GM18867 (cell line): ENCODE data around the gene PRR19.
A peak's percentile ranks its signal among the peaks of the same experiment; 100 is the strongest.
"Not testable (repeated sequence)": the region's sequence is repeated elsewhere in the genome, so short reads cannot be mapped to it uniquely, and the experiment has no call there.

ENCODE experiments used
- ATAC-seq: cut with Tn5 transposase; IDR thresholded peaks from one replicate; pipeline ENCODE4 v1.9.1; 2021; ENCODE audit warnings: mild to moderate bottlenecking, moderate library complexity; ENCODE audit not compliant: unreplicated experiment

PRR19 gene

DNA sequence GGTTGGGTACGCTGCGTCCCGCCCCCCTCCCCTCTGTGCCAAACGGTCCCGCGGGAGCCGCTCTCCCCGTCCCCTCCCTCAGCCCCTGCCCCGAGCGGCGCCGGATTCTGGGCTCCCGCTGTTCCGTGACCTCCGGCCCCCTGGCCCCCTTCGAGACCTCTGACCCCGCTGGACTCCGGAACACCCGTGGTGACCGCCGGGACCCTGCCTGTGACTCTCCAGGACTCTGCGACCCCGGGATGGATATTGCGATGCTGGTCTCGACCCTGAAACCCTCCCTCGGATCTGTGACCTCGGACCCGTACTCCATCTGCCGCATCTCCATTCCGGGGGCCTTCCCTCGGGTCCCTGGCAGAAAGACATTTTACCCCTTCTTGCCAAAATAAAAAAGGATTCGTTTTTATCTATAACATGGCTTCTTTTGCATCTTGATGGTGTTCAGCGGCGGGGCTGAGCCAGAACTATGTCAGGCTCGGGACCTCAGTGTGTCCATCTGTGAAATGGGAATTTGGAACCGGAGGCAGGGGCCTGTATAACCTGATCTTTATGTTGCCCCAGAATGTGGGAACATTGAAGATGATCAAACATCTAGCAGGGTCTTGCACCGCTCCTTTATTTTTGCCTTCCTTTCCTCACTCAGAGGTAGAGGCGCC is 22.8 kb downstream of the PRR19 start:
- no peak for ATAC-seq

DNA sequence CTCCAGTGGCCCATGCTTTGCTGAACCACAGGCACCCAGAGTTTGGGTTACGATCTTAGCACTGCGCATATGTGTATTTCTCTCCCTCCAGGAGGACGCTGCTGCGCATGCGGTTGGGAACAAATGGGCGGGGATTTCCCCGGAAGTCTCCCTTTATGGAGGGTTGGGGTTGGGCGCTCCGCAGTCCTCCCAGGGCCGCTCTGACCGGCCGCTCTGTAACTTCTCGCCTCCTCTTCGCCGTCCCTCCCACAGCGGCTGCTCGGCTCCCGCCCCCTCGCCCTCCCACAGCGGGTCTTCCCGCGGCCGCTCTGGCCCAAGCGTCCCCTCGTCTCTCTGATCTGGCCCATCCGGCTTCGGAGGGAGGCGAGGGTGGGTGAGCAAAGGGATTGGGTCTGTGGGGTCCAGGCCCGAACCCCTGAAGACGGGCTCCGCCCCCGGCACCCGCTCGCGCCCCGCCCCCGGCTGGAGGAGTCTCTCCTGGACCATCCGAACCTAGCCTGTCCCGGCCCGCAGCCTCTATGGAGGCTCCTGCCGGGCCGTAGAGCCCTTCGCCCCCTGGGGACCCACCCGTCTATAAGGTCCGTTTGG is 23.5 kb downstream of the PRR19 start, which contains the start of gene MEGF8:
Gene MEGF8 (plus strand): TSS at position 328 of the 588 bp plus-strand sequence. CDS start 609 bp downstream, outside the sequence.
- ATAC-seq = peak; percentile 89

DNA sequence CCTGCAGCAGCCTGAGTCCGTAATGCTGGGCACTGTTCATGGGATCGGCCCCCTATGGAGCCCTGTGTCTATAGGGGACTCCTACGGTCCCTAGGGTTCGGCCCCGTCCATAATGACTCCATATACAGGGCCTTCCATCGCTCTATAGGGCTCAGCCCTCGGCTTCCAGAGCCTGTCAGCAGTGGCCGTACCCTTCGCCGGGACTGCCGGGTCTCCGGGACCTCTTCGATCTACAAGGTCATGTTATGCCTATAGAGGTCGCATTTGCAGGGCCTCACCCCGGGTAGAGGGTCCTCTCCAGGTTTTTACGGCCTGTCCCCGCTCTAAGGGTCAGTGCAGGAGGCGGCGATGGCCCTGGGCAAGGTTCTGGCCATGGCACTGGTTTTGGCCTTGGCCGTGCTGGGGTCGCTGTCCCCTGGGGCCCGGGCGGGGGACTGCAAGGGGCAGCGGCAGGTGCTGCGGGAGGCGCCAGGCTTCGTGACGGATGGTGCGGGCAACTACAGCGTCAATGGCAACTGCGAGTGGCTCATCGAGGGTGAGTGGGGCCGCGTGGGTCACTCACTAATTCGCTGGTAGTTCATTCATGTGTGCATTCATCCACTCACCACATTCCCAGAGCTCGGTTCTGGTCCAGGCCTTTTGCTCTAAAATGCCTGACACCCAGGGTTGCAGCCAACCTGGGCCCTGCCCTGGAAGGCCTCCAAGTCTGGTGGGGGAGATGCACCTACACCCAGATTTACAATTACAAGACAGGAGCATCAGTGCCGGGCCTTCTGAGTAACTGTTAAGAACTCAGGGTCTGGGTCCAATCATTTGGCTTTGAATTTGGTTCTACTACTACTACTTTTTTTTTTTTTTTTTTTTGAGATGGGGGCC is 24.2 kb downstream of the PRR19 start:
- ATAC-seq = peak; percentile 16

DNA sequence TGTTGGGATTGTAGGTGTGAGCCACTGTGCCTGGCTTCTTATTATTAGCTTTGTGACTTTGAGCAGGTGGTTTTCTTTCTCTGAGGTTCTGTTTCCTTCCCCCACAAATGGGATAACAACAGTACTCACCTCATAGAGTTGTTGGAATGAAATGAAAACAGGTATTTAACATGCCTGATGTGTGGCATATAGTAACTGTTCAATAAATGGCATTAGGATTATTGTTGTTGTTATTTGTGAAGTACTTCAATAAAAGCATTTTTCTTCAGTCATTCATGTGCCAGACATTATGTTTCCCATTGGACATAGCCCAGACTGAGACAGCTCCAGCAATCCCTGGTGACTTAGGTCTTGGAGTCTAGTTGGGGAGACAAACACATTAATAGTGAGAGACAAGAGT is 25.0 kb downstream of the PRR19 start:
- no peak for ATAC-seq

DNA sequence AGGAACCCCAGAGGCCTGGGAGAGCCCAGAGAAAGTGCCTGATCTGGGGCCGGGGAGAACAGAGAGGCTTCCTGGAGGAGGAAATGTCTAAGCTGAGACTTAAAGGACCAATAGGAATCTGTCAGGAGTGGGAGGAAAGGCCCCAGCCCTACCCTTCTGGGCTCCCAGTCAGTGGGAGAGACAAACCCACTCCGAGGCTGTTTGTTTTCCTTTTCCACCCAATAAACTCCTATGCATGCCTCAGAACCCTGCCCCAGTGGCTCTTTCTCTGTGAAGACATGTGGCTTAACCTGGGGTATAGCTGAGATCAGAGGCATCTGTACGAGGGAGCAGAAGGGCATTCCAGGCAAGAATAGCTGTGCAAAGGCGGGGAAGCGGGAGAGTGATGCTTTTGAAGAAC is 25.4 kb downstream of the PRR19 start:
- no peak for ATAC-seq

GRCh38 chr19:42328106-42328505 is 26.2 kb downstream of the PRR19 start:
- no peak for ATAC-seq

DNA sequence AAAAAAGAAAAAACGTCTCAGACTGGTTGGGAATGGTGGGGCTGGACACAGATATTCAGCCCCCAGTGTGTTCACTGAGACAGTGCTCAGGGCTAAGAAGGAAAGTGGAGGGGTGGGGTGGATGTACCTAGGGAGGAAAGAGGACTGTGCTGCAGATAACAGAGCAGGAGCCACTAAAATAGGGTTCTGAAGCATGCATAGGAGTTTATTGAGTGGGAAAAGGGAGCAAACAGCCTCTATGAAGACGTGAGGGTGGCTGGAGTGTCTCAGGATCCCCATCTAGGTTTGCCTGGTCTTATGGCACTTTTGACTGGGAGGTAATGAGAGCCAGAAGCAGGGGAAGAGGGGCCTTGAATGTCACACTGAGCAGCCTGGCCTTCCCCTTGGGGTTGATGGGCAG is 26.9 kb downstream of the PRR19 start:
- ATAC-seq = no peak

DNA sequence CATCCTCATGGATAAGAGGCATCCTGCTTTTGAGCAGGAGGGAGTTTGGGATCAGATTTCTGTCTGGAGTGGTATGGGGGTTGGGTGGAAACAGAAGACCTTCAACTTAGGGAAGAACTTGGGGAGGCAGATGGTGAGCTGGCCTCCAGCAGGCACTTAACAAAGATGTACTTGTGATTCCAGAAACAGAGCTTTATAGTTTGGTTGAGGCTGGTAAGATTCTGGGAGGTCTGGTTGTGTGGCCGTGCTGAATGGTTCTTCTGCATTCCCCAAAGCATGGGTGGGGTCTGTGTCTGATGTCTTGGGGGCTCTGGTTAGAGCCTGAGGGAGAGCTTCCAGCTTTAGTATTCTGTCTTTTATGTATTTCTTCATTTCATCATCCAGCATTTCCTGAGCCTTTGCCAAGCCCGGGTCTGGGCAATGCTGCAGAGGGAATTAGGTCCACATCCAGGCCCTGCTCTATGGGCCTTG is 28.3 kb downstream of the PRR19 start:
- no peak for ATAC-seq

GRCh38 chr19:42331333-42331732 is 29.4 kb downstream of the PRR19 start:
- ATAC-seq = not testable (repeated sequence)

GRCh38 chr19:42332059-42332458 is 30.1 kb downstream of the PRR19 start:
- no peak for ATAC-seq

DNA sequence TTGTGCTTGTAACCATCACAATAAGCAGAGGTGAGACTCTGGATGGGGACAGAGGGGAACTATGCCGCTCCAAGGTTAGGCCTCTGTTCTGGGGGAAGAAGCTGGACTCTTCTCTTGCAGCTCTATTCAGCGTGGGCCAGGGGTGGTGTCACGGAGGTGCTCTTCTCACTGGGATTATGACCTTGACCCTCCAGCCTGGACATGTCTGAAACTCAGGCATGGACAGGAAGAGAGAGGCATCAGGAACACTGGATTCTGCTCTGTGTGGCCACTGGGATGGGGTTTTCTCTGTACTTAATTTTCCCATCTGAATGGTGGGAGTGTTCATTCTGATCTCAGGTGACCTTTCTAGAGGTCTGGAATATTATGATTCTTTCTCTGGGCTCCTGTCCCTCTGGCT is 31.1 kb downstream of the PRR19 start:
- ATAC-seq = no peak

DNA sequence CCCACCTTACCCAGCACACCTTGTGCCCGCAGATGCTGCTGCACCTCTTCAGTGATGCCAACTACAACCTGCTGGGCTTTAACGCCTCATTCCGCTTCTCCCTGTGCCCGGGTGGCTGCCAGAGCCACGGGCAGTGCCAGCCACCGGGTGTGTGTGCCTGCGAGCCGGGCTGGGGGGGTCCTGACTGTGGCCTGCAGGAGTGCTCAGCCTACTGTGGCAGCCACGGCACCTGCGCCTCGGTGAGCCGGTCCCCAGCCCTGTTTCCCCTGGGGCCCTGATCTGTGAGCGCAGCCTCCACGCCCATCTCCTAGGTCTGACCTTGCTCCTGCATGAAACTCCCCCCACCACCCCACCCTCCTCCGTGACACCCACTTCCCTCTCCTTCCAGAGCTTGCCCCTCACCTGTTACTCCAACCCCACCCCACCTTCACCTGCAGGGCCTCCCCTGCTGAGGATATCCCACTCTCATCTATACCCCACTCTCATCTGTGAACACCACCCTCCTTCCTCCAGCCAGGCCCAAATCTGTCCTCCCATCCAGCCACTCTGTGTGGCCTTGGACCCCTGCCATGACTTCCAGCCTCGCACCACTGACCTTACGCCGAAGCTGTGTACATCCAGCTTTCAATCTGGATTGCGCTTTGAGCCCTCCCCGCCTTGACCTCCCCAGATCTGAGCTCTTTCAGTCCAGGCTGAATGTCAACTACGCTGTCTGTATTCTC is 32.2 kb downstream of the PRR19 start:
- ATAC-seq = no peak

GRCh38 chr19:42334697-42335373 is 32.9 kb downstream of the PRR19 start:
- no peak for ATAC-seq

DNA sequence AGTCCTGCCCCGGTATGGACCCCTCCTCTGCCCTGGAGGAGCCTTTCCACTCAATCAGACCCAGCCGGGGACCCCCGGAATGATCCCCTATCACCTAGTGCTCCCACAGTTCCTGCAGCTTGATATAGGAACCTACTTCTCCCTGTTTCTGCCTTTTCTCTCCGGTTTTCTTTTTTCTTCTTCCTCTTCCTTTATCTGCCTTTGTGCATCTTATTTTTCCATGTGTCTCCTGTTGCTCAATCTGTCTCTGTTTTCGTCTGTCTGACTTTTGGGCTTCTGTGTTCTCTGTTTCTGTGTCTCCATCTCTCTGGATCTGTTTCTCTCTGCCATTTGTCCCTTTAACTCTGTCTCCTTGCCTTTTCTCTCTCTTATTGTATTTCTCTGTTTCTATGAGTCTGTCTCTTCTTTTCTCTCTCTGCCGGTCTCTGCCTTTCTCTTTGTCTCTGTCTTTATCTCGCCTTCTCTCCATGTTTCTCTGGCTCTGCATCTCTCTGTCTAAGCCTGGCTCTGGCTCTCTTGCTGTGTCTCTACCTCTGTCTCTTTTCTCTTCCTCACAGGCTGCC is 33.5 kb downstream of the PRR19 start:
- no peak for ATAC-seq

- ATAC-seq = no peak
Measured at GRCh38 chr19:42335971-42336370, 34.0 kb downstream of the PRR19 start.

DNA sequence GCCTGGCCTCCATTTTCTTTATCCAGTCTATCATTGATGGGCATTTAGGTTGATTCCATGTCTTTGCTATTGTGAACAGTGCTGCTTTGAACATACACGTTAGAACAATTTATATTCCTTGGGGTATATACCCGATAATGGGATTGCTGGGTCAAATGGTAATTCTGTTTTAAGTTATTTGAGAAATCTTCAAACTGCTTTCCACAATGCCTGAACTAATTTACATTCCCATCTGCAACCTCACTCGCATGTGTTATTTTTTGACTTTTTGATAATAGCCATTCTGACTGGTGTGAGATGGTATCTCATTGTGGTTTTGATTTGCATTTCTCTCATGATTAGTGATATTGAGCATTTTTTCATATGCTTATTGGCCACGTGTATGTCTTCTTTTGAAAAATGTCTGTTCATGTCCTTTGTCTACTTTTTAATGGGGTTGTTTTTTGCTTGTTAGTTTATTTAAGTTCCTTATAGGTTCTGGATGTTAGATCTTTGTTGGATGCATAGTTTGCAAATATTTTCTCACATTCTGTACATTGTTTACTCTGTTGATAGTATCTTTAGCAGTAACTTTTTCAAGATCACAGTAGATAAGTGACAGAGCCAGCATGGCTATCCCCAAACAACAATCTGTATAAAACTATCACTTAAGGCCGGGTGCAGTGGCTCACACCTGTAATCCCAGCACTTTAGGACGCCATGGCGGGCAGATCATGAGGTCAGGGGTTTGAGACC is 37.4 kb downstream of the PRR19 start:
- not testable (repeated sequence) for ATAC-seq

DNA sequence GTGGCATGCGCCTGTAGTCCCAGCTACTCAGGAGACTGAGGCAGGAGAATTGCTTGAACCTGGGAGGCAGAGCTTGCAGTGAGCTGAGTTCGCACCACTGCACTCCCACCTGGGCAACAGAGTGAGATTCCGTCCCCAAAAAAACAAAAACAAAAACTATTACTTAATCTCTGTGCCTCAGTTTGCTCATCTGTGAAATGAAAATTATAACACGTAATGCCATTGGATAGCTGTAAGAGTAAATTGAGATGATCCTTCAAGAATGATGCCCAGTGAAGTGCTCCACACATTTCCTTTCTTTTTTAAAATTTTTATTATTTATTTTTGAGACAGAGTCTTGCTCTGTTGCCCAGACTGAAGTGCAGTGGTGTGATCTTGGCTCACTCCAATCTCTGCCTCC is 38.0 kb downstream of the PRR19 start:
- ATAC-seq = not testable (repeated sequence)

GRCh38 chr19:42343344-42344110 is 41.6 kb downstream of the PRR19 start:
- ATAC-seq = no peak
